Right atrium auricular region (tissue), 2 donors: ENCODE data around the gene DNAAF1. TPM values are rescaled to one million over a fixed set of nuclear protein-coding genes. Genes with fewer than 3 reads are reported as not detected.

Source experiments
- DNase-seq: peaks from one replicate; pipeline ENCODE4 v3.0.0-alpha.2; 2019; ENCODE audit warnings: low spot score
- H3K27ac ChIP-seq, 2 donors: fragments of 200-600 bp; sonication (generic); 1 replicate in 1 of 2; 2 replicates in 1 of 2; pipeline ENCODE4 v1.5.1; 2016 to 2019
- H3K27me3 ChIP-seq, 2 donors: fragments of 200-600 bp; sonication (generic); one replicate each; pipeline versions ENCODE4 v1.5.1 to v1.6.0; 2017 to 2019
- H3K36me3 ChIP-seq: fragments of 200-600 bp; sonication (generic); one replicate; pipeline ENCODE4 v1.5.1; 2016
- H3K4me1 ChIP-seq, 2 donors: fragments of 200-600 bp; sonication (generic); one replicate each; pipeline versions ENCODE4 v1.5.1 to v1.6.0; 2017 to 2019
- H3K4me3 ChIP-seq, 2 donors: fragments of 200-600 bp; sonication (generic); 1 replicate in 1 of 2; 2 replicates in 1 of 2; pipeline ENCODE4 v1.5.1; 2017 to 2019; ENCODE audit warnings: mild to moderate bottlenecking in 1 of 2, moderate library complexity in 1 of 2
- H3K9me3 ChIP-seq, 2 donors: fragments of 200-600 bp; sonication (generic); one replicate each; pipeline ENCODE4 v1.5.1; 2019
- total RNA-seq, 2 donors: library from RNA; depleted of rRNA; stranded (reverse); fragments of >200 nt; gene quantifications; one replicate each; pipeline ENCODE4 v1.1.0, GENCODE V29; 2016
- TF ChIP-seq, protein P1 (sequence below), 2 donors: fragments of 200-600 bp; sonication (generic); IDR thresholded peaks; one replicate each; pipeline ENCODE4 v1.5.1; 2019; ENCODE audit warnings: antibody characterized with exemption in 2 of 2

The DNAAF1 gene
- total RNA-seq, 2 donors from 2014 or later, result 1.8 TPM; not detected in 1

DNA sequence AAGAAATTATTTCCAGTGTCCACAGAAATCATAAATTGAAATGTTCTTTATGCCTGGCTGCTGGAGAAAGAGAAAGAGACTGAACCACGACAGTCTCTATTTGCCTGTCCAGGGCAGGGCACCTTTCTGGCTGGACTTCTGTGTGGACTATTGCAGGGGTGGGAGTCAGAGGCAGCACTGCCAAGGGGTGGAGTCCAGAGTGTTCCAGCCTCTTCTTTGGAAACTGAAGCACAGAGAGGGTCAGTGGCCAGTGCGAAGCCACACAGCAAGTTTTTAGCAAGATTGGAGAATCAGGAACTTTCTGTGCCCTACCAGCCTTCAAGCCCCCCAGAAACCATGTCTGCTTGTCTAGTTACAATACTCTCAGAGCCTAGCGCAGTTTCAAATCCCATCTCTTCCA lies 79.4 kb downstream of the DNAAF1 start:
- no peak overlapping the region for H3K4me3 ChIP-seq
- H3K27me3 ChIP-seq, result no peaks in the 10 kb centered on the region
- no peak for DNase-seq
- H3K9me3 ChIP-seq, result no peaks in the 10 kb centered on the region
- no peaks in the 10 kb centered on the region for H3K36me3 ChIP-seq
- H3K27ac ChIP-seq, result no peak overlapping the region
- peaks cover 0 to 14% of the 10 kb centered on the region in 2 donors for H3K4me1 ChIP-seq
- TF ChIP-seq, protein P1, sequence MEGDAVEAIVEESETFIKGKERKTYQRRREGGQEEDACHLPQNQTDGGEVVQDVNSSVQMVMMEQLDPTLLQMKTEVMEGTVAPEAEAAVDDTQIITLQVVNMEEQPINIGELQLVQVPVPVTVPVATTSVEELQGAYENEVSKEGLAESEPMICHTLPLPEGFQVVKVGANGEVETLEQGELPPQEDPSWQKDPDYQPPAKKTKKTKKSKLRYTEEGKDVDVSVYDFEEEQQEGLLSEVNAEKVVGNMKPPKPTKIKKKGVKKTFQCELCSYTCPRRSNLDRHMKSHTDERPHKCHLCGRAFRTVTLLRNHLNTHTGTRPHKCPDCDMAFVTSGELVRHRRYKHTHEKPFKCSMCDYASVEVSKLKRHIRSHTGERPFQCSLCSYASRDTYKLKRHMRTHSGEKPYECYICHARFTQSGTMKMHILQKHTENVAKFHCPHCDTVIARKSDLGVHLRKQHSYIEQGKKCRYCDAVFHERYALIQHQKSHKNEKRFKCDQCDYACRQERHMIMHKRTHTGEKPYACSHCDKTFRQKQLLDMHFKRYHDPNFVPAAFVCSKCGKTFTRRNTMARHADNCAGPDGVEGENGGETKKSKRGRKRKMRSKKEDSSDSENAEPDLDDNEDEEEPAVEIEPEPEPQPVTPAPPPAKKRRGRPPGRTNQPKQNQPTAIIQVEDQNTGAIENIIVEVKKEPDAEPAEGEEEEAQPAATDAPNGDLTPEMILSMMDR (IDR thresholded peaks at IDR 0.05), result no peak

DNA sequence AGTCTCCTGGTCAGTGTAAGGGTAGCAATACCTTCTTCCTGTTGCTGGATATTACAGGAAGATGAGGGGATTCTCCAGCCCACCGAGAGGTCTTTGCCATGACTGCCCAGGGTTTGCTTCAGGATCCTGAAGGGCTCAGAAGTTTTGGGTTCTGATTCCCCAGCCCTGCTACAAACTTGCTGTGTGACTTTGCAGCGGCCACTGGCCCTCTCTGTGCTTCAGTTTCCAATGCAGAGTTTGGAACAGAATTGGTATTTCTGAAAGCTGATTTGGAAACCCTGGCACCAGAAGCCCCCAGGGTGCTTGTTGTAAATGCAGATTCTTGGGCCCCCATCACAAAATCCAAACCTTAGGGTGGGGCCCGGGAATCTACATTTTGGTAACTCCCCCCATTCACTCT lies 80.0 kb downstream of the DNAAF1 start:
- Histone ChIP-seq H3K4me3 (no peak overlapping the region), H3K36me3 (no peaks in the 10 kb centered on the region), H3K9me3 (no peaks in the 10 kb centered on the region), H3K27ac (no peak overlapping the region), H3K27me3 (no peaks in the 10 kb centered on the region), H3K4me1 (peaks cover 0 to 14% of the 10 kb centered on the region in 2 donors)
- no peak for DNase-seq
- TF ChIP-seq, protein P1 (IDR thresholded peaks at IDR 0.05), result no peak

DNA sequence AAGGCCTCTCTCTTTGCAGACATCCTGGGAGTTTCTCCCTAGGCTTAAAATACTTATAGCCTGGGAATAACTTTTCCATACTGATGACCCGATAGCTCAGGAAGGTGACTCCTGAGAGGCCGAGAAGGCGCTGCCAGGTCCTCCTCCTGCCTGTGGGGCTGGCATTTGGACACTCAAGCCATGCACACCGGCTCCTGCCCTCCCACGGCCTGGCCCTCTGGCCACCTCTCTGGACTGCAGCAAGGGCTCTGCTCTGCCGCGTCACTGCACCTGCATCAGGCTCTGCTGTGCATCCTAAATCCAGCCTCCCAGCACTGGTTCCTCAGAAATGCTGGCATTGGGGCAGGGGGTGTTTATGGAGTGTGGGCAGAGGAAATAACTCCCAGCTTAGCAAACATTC lies 80.5 kb downstream of the DNAAF1 start:
- no peaks in the 10 kb centered on the region for H3K36me3 ChIP-seq
- H3K27me3 ChIP-seq, result no peaks in the 10 kb centered on the region
- no peak for DNase-seq
- no peak overlapping the region for H3K4me3 ChIP-seq
- no peak overlapping the region for H3K27ac ChIP-seq
- TF ChIP-seq, protein P1 (IDR thresholded peaks at IDR 0.05), result no peak
- no peaks in the 10 kb centered on the region for H3K9me3 ChIP-seq
- peaks cover 0 to 14% of the 10 kb centered on the region in 2 donors for H3K4me1 ChIP-seq

DNA sequence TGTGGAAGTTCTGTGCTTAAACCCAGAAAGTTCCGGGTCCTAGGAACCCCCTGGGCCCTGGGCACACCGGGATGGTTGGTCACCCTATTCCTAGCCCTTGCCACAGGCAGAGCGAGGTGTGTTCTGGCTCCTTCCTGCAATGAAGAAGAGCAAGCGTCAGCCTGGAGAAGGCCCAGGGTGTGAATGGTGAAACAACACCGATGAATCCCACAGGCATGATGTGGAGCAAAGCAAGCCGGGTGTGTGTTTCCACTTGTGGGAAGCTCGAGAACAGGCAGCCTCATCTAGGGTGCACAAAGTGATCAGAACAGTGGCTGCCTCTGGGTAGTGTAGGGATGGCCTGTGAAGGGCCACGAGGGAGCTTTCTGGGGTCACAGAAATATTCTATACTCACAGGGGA lies 80.9 kb downstream of the DNAAF1 start:
- DNase-seq, result no peak
- H3K4me3 ChIP-seq, result no peak overlapping the region
- no peak overlapping the region for H3K27ac ChIP-seq
- H3K9me3 ChIP-seq, result no peaks in the 10 kb centered on the region
- TF ChIP-seq, protein P1 (IDR thresholded peaks at IDR 0.05), result no peak
- H3K27me3 ChIP-seq, result no peaks in the 10 kb centered on the region
- H3K4me1 ChIP-seq, result peaks cover 0 to 14% of the 10 kb centered on the region in 2 donors
- no peaks in the 10 kb centered on the region for H3K36me3 ChIP-seq

Other genes starting within 250 kb of the DNAAF1 start
- 10 to 100 TPM; 22.0 to 37.0 TPM for gene MLYCD, start 246.2 kb upstream of the DNAAF1 start, total RNA-seq
- 1 to 10 TPM; 6.0 to 6.5 TPM for gene OSGIN1, start 192.1 kb upstream of the DNAAF1 start, total RNA-seq
- under 1 TPM in 1 of 2 donors, not detected in 1; 0.71 TPM for gene NECAB2, start 177.1 kb upstream of the DNAAF1 start, total RNA-seq
- not detected for gene SLC38A8, start 102.5 kb upstream of the DNAAF1 start, total RNA-seq
- gene MBTPS1, start 28.4 kb upstream of the DNAAF1 start, total RNA-seq, result 10 to 100 TPM; 75.3 to 77.5 TPM
- 10 to 100 TPM; 14.6 to 15.4 TPM for gene HSDL1, start 131 bp upstream of the DNAAF1 start, total RNA-seq
- gene TAF1C, start 41.7 kb downstream of the DNAAF1 start, total RNA-seq, result 10 to 100 TPM; 16.2 to 18.4 TPM
- under 1 TPM in 1 of 2 donors, not detected in 1; 0.19 TPM for gene ADAD2, start 45.8 kb downstream of the DNAAF1 start, total RNA-seq
- not detected for gene KCNG4, start 94.7 kb downstream of the DNAAF1 start, total RNA-seq
- 1 to 10 TPM in 1 of 2 donors, under 1 TPM in 1; 0.59 to 3.3 TPM for gene WFDC1, start 149.6 kb downstream of the DNAAF1 start, total RNA-seq
- not detected for gene ATP2C2, start 223.2 kb downstream of the DNAAF1 start, total RNA-seq